Prostate gland (tissue), 2 donors: Measurements from ENCODE around the gene NEK6. TPM values are rescaled to one million over a fixed set of nuclear protein-coding genes. Genes with fewer than 3 reads are reported as not detected.

Experiments used
- DNase-seq: peaks from one replicate; pipeline ENCODE4 v3.0.0-alpha.2; 2019; ENCODE audit warnings: low spot score
- H3K27ac ChIP-seq, 2 donors: fragments of 200-600 bp; sonication (generic); 2 replicates each; pipeline ENCODE4 v1.5.1; 2017 to 2019
- H3K27me3 ChIP-seq: fragments of 200-600 bp; sonication (generic); replicated peaks from 2 replicates; pipeline ENCODE4 v1.5.1; 2019; ENCODE audit not compliant: insufficient read depth
- H3K36me3 ChIP-seq, 2 donors: fragments of 200-600 bp; sonication (generic); 1 replicate in 1 of 2; 2 replicates in 1 of 2; pipeline versions ENCODE4 v1.5.1 to v1.8.1; 2017 to 2019
- H3K4me1 ChIP-seq: fragments of 200-600 bp; sonication (generic); replicated peaks from 2 replicates; pipeline ENCODE4 v1.5.1; 2019
- H3K4me3 ChIP-seq, 2 donors: fragments of 200-600 bp; sonication (generic); 2 replicates each; pipeline ENCODE4 v1.5.1; 2017 to 2019
- H3K9me3 ChIP-seq: fragments of 200-600 bp; sonication (generic); 2 replicates; pipeline ENCODE4 v1.5.1; 2017
- POLR2A ChIP-seq: fragments of 450-650 bp; IDR thresholded peaks from one replicate; pipeline ENCODE4 v1.6.1; 2016; ENCODE audit warnings: antibody characterized with exemption, mild to moderate bottlenecking
- POLR2AphosphoS5 ChIP-seq: sonication (generic); formaldehyde crosslinking; IDR thresholded peaks from one replicate; pipeline ENCODE4 v1.6.1; 2017; ENCODE audit warnings: antibody characterized with exemption
- WGBS: methylation state at CpG from one replicate; pipeline ENCODE4 v1.1.5; 2018; 5-methylcytosine and 5-hydroxymethylcytosine counted together
- intact Hi-C: fragments of 100-400 bp; cut with DNase I; formaldehyde crosslinking; loops from one replicate; pipeline ENCODE4 v1.14.2; 2022
- total RNA-seq, 2 donors: library from RNA; depleted of rRNA; stranded (reverse); fragments of >200 nt; gene quantifications; one replicate each; pipeline ENCODE4 v1.1.0, GENCODE V29; 2016
- TF ChIP-seq, protein P1 (sequence below), 4 experiments: fragments of 200-600 bp in 2 of 4; fragments of 450-650 bp in 2 of 4; sonication (generic) in 2 of 4; IDR thresholded peaks; 1 replicate in 3 of 4; 2 replicates in 1 of 4; pipeline ENCODE4 v1.5.1; 2016 to 2019; ENCODE audit warnings: antibody characterized with exemption in 4 of 4, mild to moderate bottlenecking in 2 of 4, moderate library complexity in 2 of 4

Gene NEK6
- total RNA-seq, 2 donors from 2014 or later: 32.3 to 44.2 TPM

DNA sequence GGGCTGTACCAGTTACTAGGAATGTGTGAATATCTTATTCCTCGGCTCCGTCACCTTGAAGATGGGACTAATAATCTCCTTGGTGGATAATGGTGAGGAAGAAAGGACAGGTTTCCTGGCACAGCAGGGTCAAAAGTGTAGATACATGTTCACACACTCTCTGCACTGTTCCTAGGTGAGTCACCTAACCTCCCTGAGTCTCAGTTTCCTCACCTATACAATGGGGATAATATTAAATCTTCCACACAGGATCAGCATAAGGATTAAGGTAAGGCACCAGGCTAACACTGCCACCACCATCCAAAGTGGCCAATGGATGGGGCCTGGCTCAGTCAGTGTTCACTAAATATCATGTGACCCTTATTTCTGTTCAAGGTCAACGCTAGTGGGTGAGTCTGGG, 90.6 kb downstream of the NEK6 start:
- Histone ChIP-seq H3K27ac (no peak overlapping the region), H3K4me3 (no peak overlapping the region), H3K4me1 (no peaks in the 10 kb centered on the region), H3K36me3 (peaks cover 0 to 9% of the 10 kb centered on the region in 2 donors), H3K27me3 (no peaks in the 10 kb centered on the region), H3K9me3 (no peaks in the 10 kb centered on the region)
- TF ChIP-seq, protein P1, sequence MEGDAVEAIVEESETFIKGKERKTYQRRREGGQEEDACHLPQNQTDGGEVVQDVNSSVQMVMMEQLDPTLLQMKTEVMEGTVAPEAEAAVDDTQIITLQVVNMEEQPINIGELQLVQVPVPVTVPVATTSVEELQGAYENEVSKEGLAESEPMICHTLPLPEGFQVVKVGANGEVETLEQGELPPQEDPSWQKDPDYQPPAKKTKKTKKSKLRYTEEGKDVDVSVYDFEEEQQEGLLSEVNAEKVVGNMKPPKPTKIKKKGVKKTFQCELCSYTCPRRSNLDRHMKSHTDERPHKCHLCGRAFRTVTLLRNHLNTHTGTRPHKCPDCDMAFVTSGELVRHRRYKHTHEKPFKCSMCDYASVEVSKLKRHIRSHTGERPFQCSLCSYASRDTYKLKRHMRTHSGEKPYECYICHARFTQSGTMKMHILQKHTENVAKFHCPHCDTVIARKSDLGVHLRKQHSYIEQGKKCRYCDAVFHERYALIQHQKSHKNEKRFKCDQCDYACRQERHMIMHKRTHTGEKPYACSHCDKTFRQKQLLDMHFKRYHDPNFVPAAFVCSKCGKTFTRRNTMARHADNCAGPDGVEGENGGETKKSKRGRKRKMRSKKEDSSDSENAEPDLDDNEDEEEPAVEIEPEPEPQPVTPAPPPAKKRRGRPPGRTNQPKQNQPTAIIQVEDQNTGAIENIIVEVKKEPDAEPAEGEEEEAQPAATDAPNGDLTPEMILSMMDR (IDR thresholded peaks at IDR 0.05): no peak
- TF ChIP-seq POLR2AphosphoS5 (no peak), POLR2A (no peak)
- no peak for DNase-seq
- 93% methylated on average over 3 of the region's 3 CpGs for WGBS
- intact Hi-C loops: no loop called here

DNA sequence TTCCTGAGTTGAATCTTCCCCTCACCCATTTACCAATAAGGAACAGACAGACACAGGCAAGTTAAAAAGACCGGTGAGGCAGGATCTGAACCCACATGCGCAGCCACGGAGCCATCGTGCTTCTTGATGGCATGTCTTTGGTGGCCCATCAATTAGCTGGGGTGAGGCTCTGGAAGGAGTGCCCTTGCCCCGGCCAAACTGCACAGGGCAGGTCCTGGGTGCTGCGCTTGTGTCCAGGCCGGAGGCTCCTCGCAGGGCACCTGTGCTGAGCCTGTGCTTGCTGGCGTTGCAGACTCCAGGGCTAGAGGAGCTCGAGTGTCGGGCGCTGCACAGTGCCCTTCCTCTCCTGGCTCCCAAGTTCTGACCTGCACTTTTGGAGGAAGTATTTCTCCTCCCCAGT, 91.1 kb downstream of the NEK6 start:
- H3K27me3 ChIP-seq: no peaks in the 10 kb centered on the region
- WGBS: 87% methylated on average over 12 of the region's 12 CpGs
- no peak for DNase-seq

DNA sequence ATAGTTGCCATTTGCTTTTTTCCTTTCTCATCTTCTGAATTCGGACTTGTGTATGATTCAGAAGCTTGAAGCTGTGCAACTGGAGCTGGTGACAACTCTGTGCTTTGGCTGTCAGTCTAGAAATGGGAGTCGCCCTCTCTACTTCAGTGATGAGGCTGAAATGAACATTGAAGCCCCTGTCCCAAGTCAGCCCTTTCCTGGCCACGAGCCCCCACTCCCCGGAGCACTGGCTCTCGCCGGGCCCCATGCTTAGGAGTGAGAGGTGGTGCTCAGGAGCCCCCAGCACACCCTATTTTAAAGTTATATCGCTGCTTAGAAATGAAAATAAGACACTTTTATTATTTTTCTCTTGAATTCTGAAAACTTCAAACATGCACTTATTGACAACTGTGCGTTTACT, 91.5 kb downstream of the NEK6 start:
- no peak overlapping the region for H3K4me3 ChIP-seq
- no peaks in the 10 kb centered on the region for H3K27me3 ChIP-seq
- 92% methylated on average over 8 of the region's 8 CpGs for WGBS
- no peak for TF ChIP-seq POLR2A
- no peak for TF ChIP-seq POLR2AphosphoS5
- intact Hi-C loops: no loop called here
- H3K4me1 ChIP-seq: no peaks in the 10 kb centered on the region
- no peak overlapping the region for H3K27ac ChIP-seq
- peaks cover 0 to 9% of the 10 kb centered on the region in 2 donors for H3K36me3 ChIP-seq
- no peaks in the 10 kb centered on the region for H3K9me3 ChIP-seq
- DNase-seq: no peak

More for the DNA sequence above, 91.1 kb downstream of the NEK6 start:
- H3K27ac ChIP-seq: no peak overlapping the region
- H3K4me3 ChIP-seq: no peak overlapping the region
- H3K4me1 ChIP-seq: no peaks in the 10 kb centered on the region
- TF ChIP-seq, protein P1 (IDR thresholded peaks at IDR 0.05): no peak
- TF ChIP-seq POLR2AphosphoS5: no peak
- peaks cover 0 to 9% of the 10 kb centered on the region in 2 donors for H3K36me3 ChIP-seq
- no peaks in the 10 kb centered on the region for H3K9me3 ChIP-seq
- intact Hi-C loops: no loop called here

DNA sequence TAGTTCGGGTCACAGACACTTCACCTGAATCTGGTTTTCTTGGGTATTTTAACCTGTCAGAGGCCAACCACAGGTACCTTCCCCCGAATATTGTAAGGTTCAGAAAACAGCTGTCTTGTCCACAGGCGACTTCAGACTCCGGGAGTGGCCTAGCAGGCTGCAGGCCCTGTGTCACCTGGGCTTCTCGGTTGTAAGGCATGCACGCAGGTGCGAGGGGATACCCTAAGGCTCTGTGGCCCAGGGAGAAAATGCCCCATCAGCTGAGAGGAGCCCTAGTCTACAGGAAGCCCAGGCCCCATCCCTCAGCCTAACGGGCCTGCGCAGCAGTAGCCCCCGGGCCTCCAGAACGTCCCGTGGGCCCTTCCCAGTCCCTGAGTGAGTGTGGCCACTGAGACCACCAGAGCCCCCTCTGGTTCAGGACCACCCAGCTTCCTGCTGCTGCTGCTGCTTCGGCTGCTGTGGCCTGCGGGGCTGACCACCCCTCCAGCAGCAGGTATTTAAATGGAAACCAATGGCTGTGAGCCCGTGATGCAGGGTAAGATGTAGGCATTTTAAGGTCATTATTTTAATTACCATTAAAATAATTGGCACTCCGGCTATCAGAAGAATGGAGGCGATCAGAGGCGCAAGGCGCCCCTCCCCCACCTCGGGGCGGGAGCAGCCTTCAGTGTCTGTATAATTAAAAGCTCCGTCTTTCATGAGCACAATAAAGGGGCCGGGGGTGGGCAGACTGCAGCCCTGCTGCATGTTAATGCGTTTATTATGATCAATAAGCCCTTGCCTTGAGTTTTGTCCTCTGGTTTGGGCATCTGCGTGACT, 92.1 kb downstream of the NEK6 start:
- H3K4me1 ChIP-seq: no peaks in the 10 kb centered on the region
- no peaks in the 10 kb centered on the region for H3K27me3 ChIP-seq
- WGBS: 83% methylated on average over 23 of the region's 25 CpGs
- H3K9me3 ChIP-seq: no peaks in the 10 kb centered on the region
- no peak for DNase-seq
- no peak overlapping the region for H3K27ac ChIP-seq
- intact Hi-C loops: no loop called here
- peaks cover 0 to 9% of the 10 kb centered on the region in 2 donors for H3K36me3 ChIP-seq
- TF ChIP-seq, protein P1 (IDR thresholded peaks at IDR 0.05): no peak
- TF ChIP-seq POLR2AphosphoS5 (no peak), POLR2A (no peak)
- H3K4me3 ChIP-seq: no peak overlapping the region

DNA sequence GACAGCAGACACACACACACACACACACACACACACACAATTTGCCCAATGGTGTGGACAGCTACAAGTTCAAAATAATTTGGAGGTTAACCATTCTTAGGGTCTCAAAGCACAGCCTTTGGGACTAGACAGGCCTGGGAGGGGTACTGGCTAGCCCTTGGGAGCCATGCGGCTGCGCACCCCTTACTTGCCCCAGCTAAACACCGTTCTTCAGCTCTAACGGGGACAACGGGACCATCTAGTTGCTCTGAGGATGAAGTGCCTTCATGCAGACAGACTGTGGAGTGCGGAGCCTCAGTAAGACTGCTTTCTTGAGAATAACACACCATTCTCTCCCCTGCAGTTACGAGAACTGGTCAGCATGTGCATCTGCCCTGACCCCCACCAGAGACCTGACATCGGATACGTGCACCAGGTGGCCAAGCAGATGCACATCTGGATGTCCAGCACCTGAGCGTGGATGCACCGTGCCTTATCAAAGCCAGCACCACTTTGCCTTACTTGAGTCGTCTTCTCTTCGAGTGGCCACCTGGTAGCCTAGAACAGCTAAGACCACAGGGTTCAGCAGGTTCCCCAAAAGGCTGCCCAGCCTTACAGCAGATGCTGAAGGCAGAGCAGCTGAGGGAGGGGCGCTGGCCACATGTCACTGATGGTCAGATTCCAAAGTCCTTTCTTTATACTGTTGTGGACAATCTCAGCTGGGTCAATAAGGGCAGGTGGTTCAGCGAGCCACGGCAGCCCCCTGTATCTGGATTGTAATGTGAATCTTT, 92.9 kb downstream of the NEK6 start:
- Histone ChIP-seq H3K27me3 (no peaks in the 10 kb centered on the region), H3K9me3 (no peaks in the 10 kb centered on the region), H3K36me3 (peaks cover 0 to 9% of the 10 kb centered on the region in 2 donors), H3K27ac (no peak overlapping the region), H3K4me3 (no peak overlapping the region), H3K4me1 (no peaks in the 10 kb centered on the region)
- WGBS: 88% methylated on average over 16 of the region's 16 CpGs
- intact Hi-C loops: no loop called here
- DNase-seq: no peak
- TF ChIP-seq POLR2A (no peak), POLR2AphosphoS5 (no peak)
- TF ChIP-seq, protein P1 (IDR thresholded peaks at IDR 0.05): no peak
